DMS153 (cell line): ENCODE measurements around the gene PGC.

ENCODE experiments used
- DNase-seq: peaks from one replicate; lab custom pipeline; 2025; lab: John Stamatoyannopoulos, UW

The PGC gene

DNA sequence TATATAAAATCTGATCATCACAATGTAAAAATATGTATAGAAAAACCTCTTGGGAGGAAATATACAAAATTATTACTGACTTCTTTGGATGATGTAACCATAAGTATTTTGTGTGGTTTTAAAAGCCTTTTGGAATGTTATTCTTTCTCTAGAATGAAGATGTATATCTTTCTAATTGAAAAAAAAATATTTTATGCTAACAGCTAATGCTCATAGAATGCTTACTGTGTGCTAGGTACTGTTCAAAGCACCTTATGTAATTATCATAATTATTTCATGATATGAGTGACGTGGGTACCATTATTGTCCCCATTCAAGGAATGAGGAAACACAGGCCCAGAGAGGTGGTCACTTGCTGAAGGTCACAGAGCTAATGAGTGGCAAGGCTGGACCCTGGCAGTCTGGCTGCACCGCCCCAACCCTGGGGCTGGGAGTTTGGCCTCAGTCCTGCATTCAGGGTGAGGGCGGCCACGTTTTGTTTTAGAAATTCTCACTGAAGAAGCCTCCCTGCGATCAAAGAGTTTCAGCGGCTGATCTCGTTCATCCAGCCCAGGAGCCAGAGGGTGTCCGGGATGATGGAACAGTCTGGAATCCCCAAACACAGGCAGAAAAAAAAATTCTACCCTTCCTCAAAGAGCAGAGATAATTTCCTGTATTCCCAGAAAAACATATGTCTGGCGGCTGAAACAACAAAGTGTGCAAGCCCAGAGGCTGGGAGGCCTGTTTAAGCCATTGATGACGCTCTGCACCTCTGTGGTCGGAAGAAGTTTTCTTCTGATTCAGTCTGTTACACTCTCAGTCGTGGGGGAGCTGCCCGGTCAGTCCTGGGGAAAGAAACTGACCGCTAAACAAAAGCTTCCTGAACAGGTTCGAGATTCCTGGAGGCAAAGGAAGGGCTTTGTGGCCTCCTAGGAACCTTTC, 49.1 kb downstream of the PGC start:
- no peak for DNase-seq

DNA sequence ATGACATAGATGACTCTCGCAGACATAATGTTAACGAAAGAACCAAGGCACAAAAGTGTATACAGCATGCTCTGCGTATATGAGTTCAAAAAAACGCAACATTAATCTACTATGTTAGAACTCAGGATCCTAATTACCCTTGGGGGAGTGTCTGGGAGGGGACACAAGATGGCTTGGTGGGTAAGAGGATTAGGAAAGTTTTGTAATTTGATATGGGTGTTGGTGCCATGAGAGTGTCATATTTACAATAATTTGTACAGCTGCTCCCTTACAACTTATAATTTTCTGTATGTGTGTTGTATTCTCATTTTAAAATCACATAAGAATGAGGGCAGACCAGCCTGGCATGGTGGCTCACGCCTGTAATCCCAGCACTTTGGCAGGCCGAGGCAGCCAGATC, 50.4 kb downstream of the PGC start:
- DNase-seq: no peak

DNA sequence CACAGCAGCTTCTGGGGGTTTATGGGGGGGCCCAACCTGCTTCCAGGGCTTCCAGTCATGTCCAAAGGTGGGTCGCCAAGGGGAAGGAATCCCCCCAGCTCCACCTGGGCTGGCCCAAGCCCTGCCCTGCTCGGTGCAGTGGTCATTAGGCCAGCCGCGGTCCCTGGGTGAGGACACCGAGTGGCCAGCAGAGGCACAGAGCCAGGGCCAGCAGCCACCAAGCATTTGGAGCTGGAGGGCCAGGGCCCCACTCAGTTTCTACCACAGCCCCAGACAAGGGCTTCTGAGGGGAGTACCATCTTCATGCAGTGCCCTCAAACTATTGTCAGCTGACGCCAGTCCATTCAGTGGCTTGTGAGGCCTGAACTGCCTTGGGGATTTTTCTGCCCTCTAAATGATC, 51.4 kb downstream of the PGC start:
- no peak for DNase-seq

DNA sequence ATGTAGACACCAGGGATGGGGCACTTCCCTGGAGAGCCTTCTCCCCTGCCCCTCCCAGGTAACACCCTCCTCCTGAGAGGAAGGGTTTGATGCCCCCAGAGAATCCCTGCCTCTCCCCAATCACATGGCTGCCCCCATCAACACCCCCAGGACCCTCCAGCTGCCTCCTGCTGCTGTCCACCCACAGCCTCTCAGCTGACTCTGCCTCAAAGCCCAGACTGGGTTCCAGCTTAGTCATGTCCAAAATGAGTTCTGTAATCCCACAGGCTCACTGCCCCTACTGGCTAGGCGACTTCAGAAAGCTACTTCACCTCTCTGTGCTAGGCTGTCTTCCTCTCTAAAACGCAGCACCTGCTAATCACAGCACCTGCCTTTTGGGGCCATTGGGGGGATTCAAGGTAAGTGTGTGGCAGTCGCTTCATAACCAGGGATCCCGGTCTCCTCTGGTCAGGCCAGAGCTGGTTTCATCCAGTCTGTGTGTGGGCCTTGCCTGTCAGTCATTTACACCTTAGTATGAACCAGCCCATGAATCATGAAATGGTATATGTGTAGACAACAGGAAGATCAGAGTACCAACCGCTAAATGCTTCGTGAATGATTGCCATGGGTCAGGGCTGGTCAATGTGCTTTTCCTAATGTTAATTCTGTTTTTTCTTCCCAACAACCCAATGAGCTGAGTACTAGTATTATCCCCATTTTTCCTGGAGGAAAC, 52.2 kb downstream of the PGC start:
- DNase-seq: no peak

DNA sequence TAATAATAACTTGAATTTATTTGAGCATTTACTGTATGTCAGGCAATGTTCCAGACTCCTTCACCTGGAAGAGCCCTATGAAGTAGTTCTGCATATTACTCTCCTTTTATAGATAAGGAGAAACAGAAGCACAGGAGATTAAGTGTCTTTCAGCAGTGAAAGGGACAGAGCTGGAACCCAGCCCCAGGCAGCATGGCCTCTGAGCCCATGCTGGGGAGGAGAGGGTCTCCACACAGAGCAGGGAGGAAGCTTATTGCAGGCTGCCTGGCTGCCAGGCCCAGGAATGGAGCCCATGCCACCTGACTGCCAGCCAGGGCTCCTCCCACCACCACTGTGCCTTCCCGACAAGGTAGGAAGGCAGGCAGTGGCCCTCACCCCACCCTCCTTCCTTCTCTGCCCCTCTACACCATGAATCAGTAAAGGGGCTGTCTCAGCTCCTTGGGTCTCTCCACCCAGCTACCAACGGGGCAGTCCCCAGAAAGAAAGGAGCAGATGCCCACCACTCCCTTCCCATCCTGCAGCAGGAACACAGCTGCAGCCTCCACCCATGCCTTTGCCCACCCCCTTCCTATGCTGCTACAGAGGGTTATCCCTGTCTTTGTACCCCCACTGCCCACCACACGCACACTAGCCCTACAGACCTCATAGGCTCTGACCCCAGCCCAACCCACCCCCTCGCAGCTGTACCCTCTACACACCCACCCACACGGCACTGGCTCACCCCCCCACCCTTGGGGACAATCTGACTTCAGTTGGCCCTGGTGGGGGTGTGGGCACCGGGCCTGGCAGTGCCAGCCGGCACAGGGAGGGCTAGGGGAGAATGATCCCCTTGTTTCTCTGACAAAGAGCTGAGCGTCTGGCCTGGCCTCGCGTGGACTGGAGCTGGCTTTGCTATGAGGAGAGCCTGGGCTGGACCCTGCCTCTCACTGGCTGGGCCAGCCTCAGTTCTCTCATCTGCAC, 53.6 kb downstream of the PGC start:
- no peak for DNase-seq

DNA sequence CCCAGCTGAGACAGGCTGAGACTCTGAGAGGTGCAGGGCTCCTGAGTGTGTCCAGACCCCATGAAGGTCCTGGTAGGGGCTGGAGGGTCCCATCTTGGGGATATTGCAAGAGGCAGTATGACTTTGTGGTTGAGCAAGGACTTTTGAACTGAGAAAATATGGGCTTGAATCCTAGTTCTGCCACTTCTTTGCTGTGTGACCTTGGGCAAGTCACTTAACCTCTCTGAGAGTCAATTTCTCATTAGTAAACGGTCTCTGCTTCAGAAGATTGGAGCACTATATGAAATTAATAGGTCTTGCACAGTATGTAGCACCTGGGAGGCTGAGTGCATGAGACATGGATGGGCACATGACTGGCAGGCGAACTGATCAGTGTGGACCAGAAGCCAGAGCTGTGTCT, 54.5 kb downstream of the PGC start:
- no peak for DNase-seq

DNA sequence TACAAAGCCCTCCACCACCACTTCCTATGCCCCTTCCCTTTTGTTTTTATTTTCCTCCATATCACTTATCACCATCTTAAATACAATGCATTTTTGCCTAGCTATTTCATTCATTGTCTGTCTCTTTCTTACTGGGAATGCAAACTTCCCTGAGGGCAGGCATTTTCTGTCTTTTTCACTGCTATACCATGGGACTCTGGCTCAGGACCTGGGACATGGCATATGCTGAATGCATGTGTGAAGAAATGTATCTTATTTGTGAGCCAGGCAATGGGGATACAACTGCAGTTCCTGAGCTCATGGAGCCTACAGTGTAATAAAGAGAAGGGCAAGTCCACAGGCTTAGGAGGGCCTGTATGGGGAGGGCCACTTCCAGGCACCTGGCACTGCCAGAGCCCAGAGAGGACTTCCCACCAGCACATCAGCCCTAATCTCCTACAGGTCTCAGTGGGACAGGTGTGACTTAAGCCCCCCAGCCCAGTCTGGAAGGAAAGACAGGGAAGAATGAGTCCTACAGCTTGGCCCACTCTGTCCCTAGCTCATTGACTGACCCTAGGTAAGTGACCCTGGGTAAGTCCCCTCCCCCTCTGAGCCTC, 55.0 kb downstream of the PGC start:
- DNase-seq: no peak

DNA sequence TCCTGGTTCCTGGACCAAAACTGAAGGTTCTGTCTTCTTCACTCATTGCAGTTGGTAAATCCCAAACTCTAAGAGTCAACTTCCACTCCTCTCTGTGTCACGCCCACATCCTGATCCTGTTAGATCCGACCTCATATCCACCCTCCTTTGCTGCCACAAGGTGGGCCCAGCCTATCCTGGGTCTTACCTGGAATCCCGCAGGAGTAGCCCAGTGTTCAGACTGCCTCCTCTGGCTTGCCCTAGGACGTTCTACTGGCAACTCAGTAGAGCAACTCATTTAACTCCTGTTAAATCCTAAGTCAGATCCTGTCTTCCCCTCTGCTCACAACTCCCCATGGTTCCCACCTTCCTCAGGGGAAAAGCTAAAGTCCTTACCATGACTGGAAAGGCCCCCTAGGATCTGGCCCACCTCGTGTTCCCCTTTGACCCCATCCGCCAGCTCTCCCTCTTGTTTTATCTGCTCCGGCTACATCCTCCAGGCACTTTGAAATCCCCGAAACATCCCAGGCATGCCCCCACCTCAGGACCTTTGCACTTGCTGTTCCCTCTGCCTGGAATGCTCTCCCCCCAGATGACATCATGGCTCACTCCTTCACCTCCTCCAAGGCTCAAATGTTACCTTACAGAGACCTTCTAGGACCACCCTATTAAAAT, 55.6 kb downstream of the PGC start:
- DNase-seq: no peak

DNA sequence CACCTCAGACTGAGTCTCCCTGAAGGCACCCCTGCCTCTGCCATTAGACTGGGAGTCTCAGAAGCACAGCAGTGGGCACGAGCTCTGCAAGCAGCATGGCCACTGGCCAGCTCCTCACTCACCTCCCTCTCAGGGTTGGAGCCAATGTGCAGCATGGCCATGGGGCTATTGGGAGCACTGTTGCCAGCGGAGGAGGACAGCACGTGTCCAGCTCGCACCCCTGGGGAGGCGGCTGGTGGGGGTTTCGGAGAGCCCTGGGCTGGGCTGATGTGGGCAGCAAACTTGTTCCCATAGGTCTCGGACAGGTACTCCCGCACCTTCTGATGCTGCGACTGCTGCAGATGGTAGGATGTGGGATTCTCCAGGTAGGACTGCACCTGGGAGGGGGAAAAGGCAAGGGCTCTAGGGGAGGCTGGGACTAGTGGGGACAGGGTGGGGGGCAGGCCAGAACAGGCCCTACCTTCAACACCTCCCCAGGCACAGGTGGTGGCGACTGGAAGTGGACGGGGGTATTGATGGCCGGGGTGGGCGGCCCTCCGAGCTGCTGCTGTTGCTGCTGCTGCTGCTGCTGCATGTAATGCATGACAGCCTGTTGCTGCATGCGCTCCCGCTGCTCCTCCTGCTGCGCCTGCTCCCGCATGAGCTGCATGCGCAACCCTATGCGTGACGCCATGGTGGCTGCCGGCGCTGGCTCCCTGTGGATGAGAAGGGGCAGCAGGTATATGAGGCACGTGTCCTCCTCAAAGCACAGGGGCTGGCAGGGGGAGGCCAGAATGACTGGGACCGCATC, 56.5 kb downstream of the PGC start:
- no peak for DNase-seq

DNA sequence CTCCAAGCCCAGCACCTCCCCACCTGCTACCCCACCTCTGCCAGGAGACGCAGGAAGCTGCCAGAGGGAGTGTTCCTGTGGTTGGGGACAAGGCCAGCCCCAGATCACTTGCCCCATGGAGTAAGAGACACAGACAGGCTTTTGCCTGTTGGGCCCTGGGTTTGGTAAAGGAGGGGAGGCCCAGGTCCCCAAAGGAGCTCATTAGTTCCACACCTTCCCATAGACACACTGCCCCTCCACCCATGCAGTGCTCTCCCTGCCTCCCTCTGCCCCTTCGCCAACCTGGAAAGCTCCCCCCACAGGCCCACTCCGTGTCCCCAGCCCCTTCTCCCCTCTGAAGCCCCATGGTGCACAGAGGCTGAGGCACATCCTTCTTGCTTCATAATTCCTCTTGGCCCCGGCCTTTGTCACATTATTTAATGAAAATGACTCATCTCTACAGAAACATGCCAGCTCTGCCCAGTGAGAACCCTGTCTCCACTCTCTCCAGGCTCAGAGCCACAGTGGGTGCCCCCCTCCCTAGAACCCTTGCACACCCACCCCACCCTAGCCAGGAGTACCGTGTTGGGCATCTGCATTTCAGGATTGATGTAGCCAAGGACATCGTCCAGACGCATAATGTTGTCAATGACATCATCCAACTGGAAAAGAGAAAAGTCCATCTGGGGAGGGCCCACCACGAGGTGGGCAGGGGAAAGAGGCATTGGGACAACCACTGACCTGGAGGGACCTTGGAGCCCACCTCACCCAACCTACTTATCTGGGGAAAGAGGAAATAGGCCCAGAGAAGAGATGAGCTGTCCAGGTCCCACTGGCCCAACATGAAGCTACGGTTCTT, 57.8 kb downstream of the PGC start:
- no peak for DNase-seq

DNA sequence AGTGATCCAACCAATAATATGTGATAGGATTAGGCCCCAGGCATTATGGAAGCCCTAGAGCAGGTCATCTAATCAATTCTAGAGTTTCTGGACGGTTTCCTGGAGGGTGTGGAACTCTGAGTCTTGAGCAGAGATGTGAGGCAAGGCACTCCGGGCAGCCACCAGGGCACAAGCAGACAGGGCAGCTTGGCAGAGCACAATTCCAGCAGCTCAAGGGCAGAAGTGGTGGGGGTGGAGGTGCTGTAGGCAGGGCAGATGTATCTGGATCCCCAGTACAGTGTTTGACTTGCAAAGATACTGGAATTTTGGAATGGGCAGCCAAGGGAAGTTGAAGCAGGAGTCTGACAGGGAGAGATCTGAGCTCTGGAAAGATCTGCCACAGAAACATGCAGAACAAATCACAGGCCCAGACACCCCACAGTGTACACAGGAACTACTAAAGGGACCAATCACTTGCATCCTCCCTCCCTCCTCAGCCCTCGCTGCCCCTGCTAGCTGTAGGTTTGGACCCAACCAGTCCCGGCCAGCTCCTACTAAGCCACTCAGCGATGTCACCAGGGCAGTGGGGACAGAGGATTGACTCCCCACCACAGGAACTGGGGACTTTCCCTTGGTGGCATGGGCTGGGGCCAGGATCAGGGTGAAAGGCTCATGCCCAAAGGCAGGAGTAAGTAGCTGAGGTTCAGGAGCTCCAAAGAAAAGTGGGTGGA, 58.8 kb downstream of the PGC start:
- DNase-seq: no peak

DNA sequence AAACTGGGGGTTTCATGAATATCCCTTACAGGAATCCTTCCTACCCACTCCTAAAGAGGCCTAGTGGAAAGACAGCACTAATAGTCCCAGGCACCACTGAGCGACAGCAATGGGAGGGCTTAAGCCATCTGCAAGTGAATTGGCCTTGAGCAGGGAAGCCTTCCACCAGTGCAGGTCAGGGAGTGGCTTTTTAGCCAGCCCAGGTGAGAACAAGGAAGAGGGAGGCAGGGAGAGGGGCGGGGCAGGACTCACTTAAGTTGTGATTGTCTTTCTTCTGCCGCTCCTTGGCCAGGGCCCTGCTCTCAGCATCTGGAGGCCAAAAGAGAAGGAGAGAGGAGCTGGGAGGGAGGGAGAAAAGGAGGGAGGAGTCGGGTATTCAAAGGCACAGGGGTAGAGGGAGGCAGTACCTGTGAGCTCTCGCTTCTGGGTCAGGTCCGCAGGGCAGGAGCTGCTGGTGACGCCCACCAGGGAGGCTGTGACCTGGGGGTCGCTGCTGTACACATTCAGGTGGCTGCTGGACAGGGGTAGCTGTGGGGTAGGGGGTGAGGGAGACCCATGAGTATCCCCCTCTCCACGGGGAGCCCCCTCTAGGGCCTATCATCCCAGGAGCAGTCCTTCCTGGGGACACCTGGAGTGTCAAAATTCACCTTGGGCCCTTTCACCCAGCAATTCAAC, 59.6 kb downstream of the PGC start:
- DNase-seq: no peak
